IPS DF 4.7 (cell line): ENCODE data around the gene VWF.

ENCODE experiments used
- DNase-seq: peaks from one replicate; pipeline ENCODE4 v3.0.0-alpha.2; 2013; ENCODE audit warnings: low spot score; ENCODE audit errors: extremely low read depth

Gene VWF

DNA sequence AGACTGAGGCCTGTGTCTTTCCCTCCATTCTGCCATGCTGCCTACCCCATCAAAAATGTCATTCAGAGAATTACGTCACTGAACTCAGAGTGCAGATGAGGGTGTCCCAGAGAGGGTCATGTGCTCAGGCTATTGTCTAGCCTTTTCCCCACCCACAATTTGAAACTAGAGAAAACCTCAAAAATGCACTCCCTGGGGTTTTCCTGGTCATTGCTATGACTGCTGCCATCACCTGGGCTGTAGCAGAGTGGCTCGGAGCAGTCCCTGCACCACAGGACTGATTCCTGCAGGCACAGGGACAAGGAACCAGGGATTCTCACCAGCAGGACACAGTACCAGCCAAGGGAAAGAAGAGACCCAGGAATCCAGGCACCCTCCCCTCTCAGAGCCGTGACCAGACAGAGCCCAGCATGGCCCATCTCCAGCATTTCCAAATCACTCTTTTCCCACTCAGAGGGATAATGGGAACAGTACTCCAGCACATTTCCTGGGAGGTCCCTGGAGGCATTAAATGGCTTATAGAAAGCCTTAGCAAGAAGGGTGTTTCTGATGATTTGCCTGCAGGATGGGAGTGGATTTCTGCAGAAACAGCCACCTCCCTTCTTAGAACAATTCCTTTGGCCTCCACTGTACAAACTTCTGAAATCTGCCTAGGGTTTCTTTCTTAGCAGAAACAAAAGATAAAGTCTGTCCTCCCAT is 45.9 kb downstream of the VWF start:
- no peak for DNase-seq

DNA sequence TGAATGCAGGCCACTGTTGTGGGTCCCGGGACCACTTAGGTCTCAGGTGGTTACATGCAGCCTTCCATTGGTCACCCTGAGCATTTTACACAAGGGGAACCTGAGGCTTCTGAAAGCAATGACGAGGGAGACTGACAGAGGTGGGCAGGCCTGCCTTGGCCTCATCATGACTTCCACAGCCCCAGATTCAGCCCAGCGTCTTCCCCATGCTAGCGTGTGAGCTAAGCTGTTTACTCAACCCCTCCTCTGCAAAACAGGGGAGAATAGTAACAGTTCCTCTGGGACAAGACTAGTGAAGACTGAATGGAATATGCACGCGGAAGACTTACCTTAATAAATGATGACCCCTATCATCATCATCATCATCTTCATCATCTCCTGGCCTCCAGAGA is 46.8 kb downstream of the VWF start:
- DNase-seq = no peak

DNA sequence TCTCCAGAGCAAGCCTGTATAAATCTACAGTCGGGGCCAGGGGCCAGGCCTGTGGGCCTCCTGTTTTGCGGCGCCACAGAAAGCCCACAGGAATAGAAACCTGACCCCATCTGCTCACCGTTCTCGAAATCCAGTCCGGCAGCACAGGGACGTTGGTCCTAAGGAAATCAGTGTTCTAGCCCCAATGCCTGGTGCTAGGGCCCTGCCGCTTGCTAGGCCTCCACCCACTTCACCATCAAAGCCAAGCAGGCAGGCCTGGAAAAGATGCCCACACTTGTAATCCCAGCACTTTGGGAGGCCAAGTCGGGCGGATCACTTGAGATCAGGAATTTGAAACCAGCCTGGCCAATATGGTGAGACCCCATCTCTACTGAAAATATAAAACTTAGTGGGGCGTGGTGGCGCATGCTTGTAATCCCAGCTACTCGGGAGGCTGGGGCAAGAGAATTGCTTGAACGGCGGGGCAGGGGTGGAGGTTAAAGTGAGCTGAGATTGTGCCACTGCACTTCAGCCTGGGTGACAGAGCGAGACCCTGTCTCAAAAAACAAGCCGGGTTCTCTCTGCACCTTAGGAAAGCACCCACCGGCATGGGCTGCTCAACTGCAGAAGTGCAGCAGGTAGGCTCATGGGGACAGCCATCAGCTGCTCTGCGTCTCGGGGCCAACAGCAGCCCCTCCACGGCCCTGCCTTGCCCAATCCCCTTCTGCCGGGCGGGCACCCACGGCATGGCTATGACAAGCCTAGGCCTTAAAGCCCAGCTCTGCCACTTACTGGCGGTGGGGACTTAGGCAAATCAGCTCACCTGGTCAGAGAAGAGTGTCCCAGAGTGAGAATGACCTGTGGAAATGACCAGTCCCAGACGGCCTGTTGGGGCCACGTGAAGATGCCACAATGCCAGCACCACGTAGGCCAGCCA is 47.4 kb downstream of the VWF start:
- no peak for DNase-seq

DNA sequence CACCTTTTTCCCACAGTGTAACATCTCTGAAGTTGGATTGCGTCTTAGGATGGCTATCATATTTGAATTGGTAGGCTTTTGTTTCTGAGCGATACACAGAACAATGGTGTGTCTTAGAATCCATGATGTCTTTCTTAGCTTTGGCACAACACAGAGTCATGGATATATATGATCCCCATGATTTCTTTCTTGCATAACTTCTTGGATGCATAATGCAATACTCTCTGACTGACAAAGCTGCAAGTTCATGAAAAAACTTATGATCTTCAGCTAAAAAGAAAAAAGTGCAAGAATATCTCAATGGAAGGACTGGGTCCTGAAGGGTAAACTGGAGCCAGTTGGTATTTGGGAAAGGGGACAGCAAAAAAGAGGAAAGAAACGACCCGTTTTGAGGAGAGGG is 48.1 kb downstream of the VWF start:
- no peak for DNase-seq

DNA sequence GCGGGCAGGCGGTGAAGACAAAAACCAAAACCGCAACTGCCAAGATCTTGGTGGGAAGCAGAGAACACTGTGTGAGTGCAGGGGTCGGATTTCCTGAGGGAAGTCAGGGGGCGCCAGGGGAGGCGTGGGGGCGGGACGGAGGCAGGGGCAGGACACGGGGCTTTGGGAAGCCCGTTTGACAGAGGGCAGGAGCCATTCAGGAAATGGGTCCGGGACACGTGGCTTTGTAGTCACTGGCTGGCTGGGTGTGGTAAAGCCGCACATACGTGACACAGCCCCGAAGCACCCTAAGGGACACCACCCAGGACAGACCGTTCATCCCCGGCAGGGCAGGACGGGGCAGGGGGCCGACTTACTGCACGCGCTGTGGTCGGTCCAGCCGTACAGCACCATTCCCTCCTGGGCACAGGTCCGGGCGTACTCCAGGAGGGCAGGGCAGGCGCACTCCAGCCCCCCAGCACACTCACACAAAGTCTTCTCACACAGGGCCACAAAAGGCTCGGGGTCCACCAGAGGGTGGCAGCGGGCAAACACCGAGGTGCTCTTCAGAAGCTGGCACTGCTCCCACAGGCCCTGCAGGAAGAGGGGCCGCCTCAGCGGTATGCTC is 49.4 kb downstream of the VWF start:
- DNase-seq = no peak

DNA sequence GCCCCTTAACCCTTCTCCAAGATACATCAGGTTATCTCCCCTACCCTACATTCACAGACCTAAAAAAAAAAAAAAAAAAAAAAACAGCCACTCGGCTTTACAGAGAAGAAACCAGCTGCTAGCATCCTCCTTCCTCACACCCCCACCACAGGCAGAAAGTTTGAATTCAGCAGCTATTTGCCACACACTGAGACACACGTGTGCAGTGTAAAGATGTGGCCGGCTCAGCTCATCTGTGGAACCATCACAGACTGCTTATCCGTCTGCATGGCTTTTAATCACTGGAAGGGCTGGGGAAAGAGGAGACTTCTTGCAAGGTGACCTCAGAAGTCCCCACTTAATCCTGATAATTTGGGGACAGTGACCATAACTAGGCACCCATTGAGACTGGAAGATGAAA is 50.0 kb downstream of the VWF start:
- DNase-seq = no peak

DNA sequence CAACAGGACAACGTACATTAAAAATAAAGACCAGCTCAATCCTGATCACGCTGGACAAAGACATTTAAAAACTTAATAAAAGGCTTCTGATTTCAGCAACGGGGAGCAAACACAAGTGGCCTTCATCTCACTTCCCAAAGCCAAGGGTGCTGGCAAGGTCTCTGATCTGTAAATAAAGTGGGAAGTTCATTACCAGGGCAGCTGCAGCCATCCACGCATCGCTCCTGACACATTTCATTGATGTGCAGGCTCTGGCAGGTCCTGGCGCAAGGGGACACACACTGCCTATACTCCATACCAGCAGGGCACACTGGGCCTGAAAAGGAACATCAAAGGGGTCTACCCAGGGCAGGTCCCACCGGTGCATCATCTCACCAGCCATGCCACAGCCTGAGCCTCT is 51.0 kb downstream of the VWF start:
- DNase-seq = no peak

DNA sequence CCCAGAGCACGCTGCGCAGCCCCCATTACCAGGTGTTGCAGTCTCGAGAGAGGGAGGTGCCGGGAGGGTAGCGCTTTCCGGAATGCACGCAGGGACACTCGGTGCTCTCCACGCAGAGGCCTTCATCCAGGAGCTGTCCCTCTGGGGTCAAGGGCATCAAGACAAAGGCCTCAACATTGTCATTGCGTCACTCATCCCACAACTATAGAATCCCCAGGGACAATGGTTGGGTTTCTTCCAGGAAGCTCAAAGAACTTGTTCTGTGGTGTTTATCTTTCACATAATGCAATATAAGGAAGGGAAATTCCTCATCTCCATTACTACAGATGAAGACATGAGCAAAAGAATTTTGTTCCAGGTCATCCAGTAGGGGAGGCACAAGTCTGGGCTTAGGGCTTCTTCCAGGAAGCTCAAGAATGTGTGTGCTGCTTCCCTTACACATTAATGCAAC is 52.1 kb downstream of the VWF start:
- DNase-seq = no peak

DNA sequence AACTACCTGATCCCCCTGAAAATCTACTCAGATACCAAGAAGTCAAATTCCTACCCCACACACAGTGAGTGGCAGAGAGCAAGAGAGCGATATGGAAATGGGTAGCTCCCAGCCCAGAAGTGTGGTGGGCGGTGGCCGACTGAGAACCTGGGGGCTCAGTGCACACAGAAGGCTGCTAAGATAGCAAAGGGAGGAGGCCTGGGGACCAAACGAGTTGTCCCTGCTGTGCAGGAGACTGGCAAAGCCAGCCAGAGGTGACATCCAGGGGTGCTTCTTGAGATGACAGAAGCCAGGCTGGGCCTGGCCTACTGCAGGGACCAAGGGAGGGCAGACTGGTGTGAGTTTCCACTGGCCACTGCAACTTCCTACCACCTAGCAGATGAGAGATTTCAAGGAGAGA is 52.9 kb downstream of the VWF start:
- no peak for DNase-seq

DNA sequence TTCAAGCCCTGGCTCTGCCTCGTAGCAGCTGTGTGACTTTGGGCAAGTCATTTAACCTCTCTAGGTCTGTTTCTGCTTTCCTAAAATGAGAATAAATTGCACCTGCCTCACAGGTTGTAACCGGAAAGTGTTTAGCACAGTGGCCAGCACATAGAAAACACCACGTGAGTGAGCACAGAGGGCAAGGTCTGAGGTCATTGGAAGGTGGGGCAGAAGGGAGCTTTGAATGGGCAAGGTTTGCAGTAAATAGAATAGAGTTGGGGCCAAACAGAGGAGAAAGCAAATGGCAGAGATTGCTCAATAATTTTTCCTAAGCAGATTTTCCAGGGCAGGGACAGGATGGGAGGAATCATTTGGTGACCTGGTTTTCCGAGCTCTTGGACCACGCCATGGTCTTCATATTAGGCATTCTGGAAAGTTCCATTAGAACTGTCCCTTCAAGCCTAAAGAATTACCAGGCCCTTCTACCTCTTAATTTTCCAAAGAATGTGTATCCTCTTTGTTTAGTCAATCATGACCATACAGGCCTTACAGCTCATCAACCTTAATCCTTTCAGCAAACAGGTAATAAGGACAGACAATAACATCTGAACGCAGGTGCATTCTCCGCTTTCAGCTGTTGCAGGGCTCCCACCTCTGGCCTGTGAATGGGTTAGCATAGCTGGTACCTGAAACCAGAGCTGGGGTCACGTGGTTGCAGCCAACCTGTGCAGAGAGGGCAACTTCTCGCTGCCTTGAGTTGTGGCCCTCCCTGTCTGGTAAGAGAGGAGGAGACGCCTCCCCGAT is 53.8 kb downstream of the VWF start:
- DNase-seq = no peak

DNA sequence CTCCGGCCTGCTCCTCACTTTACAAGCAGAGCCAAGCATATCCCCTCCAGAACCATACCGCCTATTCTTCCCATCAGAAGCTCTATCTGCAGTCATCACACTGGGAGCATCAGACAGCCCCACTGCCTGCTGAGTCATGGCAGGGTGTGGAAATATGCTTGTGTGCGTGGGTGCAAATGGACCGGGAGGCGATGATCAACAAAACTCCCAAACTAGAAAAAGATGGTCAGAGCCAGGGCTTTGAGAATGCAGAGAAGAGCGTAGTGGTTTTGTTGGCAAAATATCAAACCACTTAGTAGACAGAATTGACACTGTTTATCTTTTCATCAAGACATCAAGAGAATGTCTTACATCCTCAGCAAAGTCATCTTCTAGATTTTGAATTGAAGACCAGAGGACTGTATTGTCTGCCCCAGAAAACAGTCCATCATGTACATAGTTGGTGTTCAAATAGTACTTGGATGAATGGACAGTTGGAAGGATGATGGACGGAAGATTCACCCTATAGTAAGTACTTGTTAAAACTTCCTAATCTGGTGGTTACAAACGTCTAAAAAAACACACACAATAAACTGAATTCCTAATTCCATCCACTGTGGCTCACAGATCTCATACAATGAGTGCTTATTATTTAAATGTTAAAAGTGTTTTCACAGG is 54.9 kb downstream of the VWF start:
- no peak for DNase-seq

DNA sequence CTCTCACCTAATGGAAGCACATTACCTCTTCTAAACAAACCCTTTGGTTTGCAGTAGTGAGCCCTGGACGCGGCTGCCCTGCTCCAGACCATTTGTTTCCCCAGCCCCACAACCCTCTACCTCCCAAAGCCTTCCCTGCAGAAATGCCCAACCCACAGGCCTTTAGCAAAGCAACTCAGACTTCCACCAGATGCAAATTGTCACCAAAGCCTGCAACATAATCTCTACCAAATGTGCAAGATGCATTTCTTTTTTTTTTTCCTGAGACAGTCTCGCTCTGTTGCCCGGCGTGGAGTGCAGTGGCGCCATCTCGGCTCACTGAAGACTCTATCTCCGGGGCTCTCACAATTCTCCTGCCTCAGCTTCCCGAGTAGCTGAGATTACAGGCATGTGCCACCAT is 56.2 kb downstream of the VWF start:
- DNase-seq = no peak

DNA sequence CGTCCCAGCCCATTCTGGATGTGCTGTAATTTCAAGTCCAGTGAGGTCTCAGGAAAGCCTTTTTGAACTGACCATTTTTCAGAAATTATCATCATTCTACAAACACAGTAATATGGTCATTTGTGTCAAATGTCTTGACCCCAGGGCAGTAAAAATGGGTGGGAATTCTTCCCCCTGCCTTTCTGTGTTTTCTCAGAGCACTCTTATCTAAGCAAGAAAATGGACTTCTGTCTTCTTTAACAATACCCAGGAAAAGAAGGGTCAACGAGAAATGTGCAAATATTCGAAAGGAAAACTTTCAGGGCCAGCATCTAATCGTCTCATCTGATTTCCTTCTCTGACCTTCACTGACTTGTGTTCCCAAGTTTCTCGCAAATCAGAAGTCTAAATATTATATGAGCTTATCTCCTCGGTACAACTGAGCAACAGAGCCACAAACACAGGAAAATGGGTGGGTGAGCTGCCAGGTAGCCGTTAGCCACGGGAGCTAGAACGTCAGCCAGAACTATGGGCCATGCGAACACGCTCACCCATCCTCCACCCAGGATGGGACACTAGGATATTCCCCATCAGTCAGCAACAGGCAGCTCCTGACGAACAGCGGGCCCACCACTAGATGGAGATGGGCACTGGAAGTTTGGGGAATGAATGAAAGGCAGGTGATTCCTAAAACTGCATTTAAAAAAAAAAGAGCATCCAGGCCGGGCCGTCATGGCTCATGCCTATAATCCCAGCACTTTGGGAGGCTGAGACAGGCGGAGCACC is 57.1 kb downstream of the VWF start:
- no peak for DNase-seq

DNA sequence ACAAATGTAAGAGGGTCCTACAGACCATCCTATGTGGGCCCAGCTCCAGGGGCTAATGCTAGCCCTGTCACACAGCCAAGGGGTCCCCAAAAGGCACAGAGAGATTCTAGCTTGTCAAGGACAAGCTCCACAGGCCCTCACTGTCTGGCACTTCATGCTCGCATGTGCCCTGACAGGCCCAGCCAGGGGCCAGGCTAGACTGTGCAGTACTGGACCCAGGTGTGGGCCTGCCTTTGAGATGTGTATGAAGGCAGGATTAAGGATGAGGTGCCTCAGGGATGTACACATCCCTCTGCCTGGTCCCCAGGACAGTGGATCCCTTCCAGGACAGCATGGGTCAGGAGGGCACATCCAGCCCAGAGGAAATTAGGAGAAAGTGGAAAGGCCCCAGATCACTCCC is 57.8 kb downstream of the VWF start:
- no peak for DNase-seq

DNA sequence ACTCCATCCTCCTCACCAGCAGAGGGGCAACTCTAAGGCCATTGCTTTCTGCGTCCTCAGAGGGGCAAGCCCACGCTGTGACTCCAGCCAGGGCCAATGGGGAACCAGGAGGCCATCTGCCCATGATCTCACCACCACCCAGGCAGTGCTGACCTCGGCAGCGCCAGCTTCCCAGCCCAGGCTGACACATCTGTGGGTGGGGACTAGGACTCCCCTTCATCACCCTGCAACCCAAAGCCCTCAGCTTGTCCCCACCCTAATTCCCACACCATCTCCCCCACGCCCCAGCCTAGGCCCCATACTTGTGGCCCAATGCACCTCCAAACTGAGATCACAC is 58.6 kb downstream of the VWF start:
- no peak for DNase-seq

DNA sequence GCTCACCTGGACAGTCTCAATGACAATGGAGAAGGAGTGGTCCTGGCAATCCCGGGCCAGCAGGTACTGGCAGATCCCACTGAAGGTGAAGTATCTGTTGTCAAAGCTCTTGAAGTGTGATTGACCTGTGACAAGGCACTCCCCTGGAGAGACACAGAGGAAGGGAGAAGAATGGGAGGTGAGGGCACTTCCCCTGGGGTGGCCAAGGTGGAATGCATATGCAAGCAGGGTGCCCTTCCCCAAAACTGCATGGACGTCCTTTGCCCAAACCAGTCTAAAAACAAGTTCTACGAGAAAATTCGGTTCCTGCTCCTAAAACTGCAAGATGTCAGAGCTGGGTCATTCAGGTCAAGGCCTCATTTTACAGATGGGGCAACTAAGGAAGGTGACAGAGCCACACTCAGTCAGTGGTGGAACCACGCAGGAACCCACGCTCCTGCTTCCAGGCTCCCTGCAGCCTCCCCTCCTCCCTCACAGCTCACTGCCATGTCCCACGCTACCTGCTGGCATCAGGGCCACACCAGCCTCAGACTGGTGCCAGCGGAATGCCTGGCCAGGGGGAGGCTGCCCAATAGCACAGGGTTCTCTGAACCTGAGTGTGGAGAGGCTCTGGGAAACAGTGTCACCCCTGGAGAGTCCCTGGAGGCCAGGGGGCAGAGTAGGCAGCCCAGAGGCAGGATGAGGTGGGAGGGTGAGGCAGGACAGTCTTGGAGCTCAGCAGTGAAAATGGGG is 59.2 kb downstream of the VWF start:
- DNase-seq = no peak

DNA sequence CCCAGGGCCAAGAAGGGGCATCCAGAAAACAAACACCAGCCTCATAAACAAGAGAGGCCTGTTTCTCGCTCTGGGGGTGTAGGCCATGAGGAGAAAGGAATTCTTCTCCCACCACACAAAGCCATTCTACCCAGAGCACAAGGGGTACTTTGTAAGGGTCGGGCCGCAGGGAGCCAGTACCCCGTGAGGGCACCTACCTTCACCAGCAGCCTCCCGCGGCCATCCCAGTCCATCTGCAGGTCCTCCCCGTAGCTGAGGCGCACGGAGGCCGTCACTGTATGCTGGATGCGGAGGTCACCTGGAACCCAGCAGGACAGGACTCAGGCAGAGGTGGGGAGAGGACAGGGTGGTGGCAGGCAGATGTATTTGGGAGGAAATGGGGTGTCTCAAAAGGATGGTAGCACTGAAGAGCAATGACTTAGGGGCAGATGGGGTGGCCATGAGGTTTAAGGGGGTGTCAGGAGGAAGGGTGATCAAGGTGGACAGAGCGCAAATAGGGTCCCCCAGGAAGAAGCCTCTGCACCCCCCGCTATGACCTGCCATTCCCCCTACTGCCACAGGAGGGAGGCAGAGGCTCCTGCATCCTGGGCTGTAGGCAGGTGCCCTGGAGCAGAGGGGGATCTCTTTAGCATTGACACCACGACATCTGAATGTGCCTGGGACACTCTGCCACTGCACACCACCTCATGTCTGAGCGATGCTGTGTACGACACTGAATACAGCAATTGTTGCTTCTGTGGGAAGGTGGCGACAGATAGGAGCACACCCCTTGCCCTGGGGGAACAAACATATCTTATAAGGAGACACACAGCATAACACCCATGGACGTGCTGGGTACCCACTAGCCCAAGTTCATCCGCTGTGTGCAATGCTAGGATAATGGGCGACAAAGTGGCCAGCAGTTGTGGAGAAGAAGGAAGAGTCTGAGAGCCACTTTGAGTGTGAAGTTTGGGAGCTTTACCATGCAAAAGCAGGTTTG is 61.4 kb downstream of the VWF start:
- no peak for DNase-seq

DNA sequence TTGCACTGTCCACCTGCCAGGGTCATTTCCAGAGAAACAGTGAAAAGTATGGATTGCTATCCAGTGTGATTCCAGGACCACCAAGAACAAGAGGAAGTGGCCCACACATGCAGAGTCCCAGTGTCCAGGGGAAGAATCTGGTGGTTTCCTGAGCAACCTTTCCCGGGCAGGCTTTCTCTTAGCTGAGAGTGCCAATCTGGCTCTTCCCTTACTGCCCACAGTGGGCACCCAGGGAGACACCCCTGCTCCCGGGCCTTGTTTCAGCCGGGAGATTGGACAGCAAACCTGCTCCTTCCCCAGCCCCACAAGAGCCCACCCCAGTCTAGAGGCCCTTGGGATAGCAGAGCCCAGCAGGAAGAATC is 62.1 kb downstream of the VWF start:
- no peak for DNase-seq

DNA sequence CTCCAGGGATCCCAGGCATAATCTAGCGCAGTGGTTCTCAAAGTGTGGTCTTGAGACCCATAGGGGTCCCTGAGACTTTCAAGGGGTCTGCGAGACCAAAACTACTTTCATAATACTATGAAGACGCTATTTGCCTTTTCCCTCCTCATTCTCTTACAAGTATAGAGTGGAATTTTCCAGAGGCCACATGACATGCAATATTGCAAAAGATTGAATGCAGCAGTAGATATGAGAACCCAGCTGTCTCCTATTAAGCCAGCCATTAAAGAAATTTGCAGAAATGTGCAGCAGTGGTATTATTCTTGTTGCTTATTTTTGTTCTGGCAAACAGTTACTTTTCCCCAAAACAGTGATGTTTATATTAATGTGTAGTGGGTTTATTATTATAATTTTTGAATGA is 62.8 kb downstream of the VWF start:
- DNase-seq = no peak
